ENCODE measurements around the gene TNFRSF25.
"Not testable (repeated sequence)": the region's sequence is repeated elsewhere in the genome, so short reads cannot be mapped to it uniquely, and the experiment has no call there.

Gene TNFRSF25

DNA sequence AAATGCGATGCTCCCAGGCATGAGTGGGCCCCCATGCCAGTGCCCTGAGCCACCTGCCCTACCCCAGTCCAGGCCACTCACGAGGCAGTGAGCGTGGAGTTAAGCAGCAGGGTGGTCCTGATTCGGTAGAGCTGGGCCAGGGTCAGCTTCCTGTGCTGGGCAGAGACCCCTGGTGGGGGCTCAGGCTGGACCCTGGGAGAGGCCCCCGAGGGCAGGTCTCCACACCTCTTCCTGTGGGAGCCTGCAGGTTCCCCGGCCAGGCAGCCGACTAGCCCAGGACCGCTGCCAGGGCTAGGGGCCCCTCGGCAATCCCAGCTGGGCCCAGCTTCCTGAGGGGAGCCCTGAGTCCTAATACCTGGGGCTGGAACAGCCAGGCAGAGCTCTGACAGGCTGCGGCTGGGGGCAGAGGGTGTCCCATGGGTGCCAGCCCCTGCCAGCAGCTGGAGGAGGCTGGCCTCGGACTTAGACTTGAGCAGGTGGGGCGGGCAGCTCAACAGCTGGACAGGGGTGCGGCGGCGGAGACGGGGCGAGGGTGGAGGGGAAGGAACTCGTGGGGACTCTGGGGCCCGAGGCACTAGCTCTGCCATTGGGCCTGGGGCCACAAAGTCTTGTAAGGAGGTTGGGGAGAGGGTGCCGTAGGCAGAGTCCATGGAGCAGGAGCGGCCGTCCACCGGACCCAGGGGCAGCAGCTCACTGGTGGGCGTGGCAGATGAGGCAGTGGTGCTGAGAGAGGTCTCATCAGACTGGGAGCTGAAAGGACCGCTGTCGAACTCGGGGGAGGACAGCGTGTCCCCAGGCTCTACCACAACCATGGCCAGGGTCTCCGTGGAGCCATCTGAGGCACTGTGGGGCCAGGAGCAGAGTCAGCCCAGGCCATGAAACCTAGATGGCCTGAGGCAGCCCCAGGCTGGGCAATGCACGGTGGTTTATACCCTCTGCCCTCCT, 2.0 kb upstream of the TNFRSF25 start:
- DNase-seq = no peak

DNA sequence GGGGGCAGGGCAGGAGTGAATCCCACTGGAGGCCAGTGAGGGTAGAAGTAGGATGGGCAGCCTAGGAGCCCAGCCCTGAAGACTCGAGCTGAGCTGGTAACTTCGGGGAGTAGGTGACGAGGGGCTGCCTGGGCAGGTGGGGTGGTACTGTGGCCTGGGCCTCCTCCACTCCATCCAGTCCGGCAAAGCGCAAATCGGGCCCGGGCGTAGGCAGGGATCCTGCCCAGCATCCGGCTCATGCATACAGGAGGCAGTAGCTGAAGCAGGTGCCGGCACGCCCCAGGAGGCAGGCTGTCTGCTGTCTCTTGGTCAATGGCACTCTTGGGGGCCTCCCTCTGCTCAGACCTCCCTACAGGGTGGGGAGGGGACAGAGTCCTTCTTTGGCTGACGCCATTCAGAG, 1.3 kb upstream of the TNFRSF25 start:
- DNase-seq = no peak

- DNase-seq = no peak
Observed at GRCh38 chr1:6466751-6467150, 778 bp upstream of the TNFRSF25 start.

- DNase-seq = peak; percentile 45
Observed at GRCh38 chr1:6465461-6466005, 440 bp downstream of the TNFRSF25 start.

- DNase-seq = no peak
Observed at GRCh38 chr1:6464915-6465314, 1.1 kb downstream of the TNFRSF25 start.

DNA sequence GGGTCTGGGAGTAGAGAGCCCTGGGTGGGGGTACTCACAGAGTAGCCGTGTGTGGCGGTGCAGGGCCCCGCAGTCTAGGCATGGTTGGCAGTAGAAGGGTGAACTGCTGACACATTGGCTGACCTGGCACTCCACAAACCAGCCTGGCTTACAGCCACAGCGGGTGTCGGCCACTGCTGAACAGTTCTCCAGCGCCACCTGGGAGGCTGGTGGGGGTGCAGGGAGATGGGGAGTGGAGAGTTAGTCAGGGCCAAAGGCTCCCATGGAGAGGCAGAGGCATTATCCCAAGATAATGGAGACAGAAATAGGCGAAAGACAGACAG, 1.5 kb downstream of the TNFRSF25 start:
- peak; percentile 42 for DNase-seq

- DNase-seq = no peak
Observed at GRCh38 chr1:6463120-6463412, 2.9 kb downstream of the TNFRSF25 start.

DNA sequence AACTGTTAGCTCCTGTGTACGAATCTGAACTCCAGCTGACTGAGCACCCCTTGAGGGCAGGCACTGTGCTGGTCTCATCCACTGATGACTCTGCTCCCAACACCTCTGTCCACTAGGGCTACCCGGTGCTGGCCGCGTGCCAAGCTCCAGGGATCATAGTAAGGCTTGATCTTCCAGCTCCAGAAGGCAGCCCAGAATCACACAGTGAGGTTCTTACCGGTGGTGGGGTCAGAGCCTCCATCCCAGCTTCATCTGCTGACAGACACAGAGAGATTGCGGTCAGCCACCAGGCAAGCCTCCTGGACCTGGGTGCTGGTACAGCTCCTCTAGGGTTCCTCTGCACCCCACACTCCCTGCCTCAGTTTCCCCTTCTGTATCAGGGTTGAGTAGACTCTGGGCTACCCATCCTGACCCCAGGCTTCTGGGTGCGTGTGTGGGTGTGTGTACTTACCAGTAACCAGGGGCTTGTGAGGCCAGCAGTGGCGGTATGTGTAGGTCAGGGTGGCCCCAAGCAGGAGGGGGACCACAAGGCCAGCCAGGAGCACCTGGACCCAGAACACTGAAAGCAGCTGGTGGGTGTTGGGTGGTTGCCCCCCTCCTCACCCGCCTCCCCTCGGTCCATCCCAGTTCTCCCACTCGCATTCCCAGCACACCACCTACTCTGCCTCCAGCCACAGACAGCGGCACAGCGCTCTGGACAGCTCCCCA, 3.4 kb downstream of the TNFRSF25 start:
- DNase-seq = no peak

DNA sequence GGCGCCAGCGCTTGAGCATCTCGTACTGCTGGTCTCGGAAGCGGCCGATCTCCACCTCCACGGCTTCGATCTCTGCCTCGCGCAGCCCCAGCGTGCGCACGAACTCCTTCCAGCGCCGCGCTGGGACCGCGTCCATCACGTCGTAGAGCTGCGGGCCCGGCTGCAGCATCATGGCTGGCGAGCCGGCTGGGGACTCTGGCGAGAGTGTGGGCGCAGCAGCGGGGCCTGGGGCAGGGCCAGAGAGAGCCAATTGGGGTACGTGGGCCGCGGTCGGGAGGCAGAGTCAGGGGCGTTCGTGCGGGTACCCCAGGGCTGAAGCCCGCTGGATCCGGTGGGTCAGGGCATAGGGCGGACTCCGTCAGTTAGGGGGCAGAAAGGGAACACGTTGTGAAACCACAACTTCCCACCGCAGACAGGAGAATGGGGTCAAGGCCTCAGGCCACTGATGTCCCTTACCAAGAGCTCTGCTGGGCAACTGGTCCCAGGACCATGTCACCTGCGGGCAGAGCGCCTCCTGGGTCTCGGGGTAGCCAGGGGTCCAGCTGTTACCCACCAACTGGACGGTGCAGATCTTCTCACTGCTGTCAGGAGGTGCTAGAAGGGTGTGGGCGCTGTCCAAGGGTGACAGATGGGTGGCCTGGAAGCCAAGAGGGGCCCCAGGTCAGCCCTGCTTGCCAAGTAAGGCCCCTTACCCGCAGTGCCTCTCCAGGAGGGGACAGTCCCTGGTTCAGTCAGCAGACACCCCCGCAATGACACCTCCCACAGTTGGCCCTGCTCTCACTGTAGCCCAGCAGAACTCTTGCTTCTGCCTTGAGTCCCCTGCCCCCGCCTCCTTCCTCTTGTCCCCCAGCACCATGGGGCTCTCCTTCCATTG, 4.2 kb downstream of the TNFRSF25 start:
- DNase-seq = no peak

DNA sequence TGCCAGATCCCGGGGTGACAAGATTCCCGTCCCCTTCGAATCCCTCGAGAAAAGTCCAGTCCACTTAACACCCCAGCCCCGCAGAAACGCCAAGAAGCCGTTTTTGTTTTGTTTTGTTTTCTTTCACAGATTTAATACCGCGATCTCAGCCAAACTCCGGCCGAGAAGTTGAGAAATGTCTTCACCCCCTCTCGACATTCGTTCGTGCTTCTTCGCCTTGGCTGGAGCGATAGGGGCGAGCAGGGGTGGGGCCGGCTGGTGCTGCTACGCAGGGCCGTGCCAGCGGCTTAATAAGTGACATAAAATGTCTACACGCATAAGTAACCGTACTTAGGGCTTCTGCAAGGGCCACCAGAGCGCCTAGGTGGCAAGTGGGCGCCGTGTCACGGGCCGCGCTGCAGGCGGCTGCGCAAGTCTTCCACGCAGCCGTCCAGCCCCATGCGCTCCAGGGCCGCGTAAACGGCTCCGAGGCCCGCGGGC, 4.9 kb downstream of the TNFRSF25 start:
- DNase-seq = no peak

GRCh38 chr1:6460301-6461050, 5.5 kb downstream of the TNFRSF25 start:
- DNase-seq = peak; percentile 96

DNA sequence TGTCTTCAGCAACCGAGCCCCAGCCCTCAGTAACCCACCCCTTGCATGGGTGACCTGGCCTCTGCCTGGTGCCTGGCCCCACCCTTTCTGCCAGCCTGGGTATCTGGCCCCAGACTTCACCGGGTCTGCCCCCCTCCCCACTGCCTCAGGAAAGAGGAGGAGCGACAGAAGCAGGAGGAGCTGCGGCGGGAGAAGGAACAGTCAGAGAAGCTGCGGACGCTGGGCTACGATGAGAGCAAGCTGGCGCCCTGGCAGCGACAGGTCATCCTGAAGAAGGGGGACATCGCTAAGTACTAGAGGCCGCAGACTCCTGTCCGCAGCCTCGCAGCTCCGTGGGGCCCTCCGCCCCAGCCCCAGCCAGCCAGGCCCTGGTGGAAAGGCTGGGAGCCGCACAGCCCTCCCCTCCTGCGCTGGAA, 6.1 kb downstream of the TNFRSF25 start:
- peak; percentile 66 for DNase-seq

GRCh38 chr1:6456800-6457466, 9.0 kb downstream of the TNFRSF25 start:
- no peak for DNase-seq

DNA sequence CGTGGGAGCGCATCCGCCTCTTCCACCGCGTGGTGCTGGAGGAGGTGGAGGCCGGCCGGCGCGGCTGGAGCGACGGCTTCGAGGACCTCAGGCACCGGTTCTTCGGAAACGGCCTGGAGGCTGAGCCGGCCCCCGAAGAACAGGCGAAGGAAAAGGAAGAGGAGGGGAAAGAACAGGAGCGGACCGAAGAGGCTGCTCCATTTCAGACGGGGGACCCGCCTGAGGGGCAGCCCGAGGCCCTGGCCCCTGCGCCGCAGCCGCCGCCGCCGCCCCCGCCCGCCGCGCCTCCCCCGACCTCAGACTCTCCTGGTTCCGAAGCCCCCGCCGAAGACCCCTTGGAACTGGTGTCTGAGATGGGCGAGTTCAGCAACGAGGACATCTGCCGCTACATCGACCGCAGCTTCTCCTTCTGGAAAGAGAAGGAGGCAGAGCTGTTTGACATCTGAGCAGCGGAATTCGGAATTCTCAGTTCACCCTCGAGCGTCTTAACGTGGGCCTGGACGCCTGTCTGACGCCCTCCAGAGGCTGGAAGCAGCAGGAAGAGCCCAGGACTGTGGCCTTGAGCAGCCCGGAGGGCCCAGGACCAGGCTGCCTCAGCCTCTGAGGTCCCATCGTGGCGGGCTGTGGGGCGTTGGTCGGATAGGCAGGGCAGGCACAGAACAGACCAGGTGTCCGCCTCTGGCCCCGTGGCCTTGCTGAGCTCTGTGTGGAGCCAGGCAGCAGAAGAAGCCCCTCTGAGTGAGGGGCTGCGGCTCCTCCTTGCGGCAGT, 10.0 kb downstream of the TNFRSF25 start:
- not testable (repeated sequence) for DNase-seq

DNA sequence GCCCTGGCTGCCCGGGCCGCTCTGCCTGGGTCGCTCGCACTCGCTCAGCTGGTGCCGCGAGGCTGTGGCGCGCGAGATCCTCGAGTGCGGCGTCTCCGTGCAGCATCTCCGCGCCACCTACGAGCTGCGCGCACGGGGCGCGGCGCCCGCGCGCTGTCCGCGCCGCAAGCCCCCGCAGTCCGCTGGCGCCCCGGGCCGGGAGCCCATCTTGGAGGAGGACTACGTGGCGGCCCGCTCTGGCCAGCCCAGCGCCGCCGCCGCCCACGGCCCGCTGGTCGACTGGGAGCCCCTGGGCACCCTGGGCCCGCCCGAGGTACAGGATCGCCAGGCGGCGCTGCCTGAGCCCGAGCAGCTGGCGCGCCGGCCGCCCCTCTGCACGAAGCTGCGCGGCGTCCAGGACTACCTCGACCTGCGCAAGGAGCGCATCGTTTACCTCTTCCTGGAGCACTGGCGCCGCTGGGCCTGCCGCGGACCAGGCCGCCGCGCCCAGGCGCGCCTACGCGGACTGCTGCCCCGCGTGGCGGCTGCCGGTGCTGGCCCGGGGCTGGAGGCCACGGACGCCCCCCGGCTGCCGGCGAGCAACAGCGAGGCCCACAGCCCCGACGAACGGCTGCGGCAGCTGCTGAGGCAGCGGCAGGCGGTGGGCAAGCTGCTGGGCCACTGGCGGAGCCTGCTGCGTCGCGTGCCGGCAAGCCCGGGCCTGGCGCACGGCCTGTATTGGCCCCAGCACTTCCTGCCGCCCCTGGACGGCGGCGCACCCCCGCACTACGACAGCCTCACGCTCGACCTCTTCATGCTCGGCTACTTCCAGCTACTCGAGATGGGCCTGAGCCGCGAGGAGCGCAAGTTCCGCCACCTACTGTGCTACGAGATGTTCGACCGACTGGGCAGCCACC, 10.9 kb downstream of the TNFRSF25 start:
- peak; percentile 39 for DNase-seq

DNA sequence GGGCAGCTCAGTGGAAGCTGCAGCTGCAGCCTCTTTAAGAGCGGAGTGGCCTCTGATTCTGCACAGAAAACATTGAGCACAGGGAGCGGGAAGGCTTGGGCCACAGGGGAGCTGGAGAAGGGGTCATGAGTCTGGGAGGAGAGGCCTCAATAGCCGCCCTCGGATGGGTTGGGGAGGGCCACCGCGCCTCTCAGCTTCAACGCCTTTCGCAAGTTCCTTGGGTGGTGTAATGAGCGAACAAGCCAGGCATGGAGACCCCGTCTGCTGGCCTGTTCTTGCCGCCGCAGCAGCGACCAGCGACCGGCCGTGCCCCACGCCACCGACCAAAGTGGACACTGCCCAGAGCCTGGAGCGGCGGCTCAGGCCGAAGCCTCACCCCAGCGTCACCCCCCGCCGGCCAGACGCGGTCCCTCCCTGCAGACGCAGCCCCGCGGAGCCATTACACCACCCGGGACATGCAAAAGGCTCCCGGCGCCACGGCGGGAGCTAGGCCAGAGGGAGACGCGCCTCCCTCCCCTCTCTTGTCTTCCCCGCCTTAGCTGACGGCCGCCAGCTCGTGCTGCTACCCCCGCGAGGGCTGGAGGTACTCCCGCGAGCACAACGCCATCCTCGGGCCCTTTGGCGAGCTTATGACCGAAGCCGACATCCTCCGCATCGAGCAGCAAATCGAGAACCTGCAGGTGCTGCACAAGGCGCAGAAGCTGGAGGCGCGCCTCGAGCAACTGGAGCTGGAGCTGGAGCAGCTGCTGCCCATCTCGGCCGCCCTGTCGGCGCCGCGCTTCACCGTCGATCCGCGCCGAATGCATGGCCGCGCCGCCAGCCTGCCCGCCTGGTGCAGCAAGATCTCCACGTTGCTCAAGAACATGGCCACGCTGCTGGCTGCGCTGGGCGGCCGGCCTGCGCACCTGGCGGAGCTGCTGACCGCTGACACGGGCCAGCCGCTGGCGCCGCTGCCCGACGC, 11.8 kb downstream of the TNFRSF25 start:
- DNase-seq = not testable (repeated sequence)

DNA sequence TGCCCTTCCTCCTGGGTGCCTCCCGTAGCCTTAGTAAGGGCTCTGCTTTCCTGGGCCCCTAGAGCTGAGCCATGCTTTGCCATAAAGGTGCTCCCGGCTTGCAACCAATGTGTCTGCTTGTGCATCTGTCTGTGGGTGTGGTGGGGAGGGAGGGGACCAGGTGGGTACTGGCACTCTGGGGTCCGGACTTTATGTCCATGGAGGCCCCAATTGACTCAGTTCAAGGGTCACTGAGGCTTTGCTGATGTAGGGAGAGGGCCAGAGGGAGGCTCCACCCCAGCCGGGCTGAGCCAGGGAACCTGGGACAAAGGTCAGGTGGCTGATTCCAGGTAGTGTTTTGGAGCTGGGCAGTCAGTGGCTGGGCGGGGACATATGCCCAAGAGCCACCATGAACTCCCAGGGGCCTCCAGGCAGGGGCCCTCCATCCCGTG, 15.0 kb downstream of the TNFRSF25 start:
- DNase-seq = no peak

DNA sequence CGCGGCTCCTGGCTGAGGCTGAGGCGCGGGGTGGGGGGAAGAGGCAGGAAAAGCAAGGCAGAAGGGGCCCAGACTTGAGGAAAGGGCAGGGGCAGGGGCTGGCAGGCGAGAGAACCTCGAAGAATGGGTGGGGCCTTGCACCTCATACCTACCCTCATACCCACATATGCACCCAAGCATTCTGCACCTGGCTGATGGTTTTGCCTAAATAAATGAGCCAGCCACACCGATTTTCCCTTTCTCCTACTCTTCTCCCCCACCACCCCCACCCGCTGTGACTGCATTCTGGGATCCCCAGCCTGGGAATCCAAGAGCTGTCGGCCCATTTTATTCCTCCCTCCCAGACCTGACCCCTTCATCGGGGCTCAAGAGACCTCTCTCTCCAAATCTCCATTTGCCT, 15.5 kb downstream of the TNFRSF25 start:
- DNase-seq = not testable (repeated sequence)

Data from T-helper 9 cell (primary cell).